ENCODE results near the gene KCNH8.

- no peak for TF ChIP-seq CTCF (IDR thresholded peaks at IDR 0.05)
- TF ChIP-seq POLR2AphosphoS5 (IDR thresholded peaks at IDR 0.05) = no peak
- TF ChIP-seq POLR2A (IDR thresholded peaks at IDR 0.05; ENCODE audit: low read depth) = no peak
- TF ChIP-seq EP300 (IDR thresholded peaks at IDR 0.05) = no peak
Measured at GRCh38 chr3:19215427-19215826, 67.1 kb downstream of the KCNH8 start.
